Activated CD8-positive, alpha-beta memory T cell treated with anti-CD3 and anti-CD28 coated beads, Interleukin-2, amount 50 U/mL, for 48 hours (primary cell): ENCODE results near the gene NEK11.

Experiments
- DNase-seq: peaks from one replicate; pipeline ENCODE4 v3.0.0-alpha.2; 2020

The NEK11 gene

DNA sequence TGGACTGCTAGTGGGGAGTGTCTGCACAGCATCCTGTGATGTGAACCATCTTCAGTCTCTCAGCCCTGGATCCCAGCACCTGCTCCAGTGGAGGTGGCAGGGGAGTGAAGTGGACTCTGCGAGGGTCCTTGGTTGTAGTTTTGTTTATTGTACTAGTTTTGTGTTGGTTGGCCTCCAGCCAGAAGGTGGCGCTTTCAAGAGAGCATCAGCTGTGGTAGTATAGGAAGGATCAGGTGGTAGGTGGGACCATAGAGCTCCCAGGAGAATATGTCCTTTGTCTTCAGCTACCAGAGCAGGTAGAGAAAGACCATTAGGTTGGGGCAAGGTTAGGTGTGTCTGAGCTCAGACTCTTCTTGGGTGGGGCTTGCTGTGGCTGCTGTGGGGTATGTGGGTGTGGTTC, 20.9 kb downstream of the NEK11 start:
- DNase-seq: no peak

DNA sequence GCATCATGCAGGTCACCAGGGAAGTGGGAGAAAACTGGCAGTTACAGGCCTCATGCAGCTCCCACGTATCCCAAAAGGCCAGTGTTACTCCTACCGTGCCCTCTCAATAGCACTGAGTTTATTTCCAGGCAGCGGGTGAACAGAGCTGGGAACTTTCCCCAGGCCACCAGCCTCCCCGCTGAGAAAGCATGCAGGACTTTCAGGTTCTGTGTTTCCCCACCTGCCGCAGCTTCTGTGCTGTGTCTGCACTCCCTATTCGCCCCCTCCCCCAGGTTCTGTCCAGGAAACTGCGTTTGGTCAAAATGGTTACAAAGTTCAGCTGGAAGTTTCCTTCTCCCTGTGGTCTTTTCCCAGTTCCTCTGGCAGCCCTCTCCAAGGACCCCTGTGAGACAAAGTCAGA, 21.4 kb downstream of the NEK11 start:
- DNase-seq: no peak

DNA sequence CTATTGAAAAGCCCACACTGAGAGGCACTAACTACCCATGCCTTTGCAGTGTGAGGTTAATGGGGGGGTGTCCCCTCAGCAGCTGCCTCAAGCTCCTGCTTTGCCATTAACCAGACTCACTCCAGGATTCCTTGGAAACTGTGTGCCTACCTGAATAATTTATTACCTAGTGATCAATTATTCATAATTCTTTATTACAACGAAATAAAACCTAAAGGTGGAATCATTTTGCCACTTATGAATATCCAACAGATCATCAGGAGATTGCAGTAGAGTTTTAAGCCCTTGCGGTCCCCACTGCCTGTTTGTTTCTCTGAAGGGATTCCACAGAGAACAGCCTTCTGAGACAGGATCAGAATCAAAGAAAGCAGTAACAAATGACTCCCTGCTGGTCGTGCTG, 23.3 kb downstream of the NEK11 start:
- DNase-seq: no peak

DNA sequence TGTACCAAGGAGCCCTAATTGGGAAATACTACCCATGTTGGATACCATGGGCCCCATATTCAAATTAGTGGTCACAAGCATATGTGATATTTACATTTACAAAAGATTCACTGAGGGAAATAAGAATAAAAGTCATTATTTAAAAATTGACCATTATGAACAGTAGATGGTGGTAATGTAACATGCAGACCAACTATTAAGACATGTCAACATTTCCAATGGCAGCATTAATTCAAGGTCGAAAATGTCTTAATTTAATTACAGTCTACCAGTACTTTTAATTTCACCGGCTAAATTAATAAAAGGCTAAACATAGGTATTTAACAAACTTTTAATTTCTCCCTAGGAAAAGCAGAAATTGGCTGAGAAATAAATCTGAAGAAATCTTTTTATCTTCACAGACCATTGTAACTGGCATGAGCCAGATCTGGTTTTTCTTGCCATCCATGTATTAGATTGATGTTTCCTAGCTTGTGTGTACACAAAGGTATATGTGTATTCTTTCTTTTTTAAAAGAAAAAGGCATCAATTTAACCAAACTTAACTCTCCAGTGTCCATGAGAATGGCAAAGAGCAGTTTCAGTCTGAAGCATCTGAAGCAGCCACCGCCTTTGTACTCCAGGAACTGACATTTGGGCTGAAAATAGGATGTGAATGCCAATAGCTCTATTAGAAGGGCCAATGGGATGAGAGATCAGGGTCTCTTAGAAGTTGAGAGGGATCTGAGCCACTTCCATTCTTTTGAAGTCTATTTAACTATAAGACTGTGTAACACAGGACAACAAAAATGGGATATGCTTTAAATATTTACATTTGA, 26.6 kb downstream of the NEK11 start:
- no peak for DNase-seq

DNA sequence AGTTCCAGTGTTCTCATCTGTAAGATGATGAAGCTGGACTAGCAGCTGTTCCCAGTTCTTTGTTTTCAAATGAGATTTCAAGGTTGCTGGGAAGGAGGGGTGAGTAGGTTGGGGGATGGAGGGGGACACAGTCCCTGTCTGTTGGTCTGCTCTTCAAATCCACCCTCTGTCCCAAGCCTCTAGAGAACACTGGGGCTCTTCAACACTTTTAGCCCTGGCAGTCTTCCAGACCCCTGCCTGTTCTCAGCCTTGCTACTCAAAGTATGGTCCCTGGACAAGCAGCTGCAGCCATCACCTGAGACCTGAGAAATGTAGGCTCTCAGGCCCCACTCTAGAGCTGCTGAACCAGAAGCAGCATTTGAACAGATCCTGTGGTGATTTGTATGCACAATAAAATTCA, 41.3 kb downstream of the NEK11 start:
- DNase-seq: no peak

DNA sequence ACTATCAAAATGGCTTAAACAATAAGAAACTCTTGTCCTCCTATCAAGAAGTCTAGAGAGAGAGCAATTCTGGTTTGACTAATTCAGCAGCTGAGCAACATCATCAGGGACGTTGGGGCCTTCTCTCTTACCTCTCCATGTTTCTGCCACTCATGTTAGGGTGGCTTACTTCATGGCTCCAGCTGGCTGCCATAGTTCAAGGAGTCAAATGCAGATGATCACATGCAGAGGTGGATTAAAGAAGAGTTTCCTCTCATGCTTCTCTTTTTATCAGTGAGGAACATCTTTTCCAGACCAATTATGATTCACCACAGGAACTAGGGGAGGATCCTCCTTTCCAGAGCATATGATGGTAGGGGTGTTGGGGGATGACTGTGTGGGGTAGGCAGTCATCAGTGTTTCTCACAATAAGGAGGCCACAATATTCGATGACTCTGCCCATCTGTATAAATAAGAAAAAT, 45.5 kb downstream of the NEK11 start:
- DNase-seq: no peak

DNA sequence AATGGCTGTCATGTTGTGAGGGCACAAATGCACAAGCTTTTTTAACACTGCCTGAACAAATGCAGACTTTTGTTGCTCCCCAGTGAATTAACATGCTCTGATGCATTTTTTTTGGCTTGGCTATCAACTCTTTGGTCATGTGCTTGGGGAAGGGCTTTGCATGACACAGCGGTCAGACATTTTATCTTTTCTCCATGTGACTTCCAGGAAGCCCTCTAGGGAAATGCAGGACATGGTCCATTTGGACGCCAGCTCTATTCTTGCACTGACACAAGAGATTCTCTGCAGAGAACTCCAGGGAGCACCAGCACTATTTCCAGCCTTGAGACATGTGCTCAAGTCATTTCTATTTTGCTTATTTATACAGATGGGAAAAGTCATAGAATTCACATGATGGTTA, 46.2 kb downstream of the NEK11 start:
- no peak for DNase-seq

DNA sequence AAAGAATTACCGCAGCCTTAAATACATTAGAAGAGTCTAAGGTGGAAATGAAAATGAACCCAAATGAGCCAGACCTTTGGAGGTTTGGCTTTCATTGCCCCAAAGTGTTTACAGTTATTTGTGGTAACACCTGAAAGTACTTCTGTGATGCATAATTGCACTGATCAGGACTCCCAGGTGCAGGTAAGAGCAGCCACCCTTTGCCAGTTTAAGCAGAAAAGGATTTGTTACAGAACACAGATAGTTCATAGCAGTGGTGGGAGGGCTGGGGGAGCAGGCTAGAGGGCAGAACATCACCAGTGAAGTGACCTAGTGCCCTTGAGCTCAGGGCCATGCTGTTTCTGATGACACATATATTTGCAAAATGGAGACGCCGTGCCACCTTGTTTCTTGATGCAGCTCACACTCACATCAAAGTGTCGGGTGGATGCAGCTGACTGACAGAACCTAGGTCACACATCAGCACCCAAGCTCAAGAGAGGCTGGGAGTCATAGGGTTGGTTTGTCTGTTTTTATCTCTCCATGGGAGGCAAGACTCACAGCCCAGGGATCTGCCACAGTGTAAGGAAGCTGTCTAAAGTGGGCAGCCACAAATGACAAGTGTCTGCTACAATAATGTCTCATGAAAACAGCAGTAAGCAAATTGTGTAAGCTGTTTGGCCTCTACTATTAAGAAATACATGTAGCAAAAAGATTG, 49.1 kb downstream of the NEK11 start:
- DNase-seq: no peak

DNA sequence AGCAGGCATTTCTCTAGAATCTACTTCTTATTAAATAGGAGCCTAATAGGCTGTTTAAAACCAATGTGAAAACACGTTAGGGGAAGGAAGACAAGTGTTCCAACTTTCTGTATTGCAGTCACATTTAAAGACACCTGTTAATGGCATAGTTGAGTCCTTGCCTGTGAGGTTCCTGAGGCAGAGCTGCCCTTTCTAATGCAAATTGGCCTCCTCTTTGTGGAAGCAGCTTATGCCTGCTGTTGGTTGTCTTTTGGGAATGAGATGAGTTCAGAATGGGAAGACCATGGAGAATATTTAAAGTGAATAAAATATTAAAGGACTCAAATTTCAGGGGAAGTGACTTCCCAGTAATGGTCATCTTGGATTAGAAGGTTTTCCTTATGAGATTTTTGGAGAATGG, 51.2 kb downstream of the NEK11 start:
- DNase-seq: no peak

DNA sequence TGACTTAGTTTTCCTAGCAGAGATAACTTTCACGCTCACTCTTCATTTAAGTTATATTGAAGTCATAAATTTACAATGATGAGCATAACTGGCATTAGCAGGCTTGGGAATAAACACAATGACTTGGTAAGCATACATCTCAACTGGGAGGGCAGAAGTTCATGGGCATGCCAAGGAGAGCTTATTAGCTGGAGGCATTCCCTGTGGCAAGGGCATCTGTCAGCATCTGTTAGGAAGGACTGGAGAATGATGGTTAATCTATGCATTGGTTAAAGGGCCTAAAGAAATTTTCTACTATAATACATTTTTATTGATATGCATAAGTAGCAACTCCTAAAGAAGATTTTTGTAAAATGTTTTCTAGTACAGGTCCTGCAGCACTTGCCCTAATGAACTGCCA, 52.4 kb downstream of the NEK11 start:
- no peak for DNase-seq

DNA sequence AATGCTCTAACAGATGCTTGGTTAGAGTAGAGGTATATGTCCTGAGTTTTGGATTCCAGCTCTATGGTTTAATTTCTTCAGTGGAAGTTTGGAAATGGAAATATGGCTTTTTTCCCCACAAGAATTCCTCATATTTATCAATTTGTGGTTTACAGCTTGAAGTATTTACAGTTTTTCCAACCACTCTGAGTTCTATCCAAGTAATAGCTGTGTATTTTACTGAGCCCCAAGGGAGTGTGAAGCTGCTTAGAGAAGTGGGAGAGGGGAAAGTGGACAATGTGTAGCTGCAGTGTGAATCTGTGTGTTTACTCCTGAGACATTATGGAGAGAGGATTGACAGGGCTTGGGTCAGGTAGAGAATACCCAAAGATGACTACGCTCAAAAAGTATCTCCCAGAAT, 54.5 kb downstream of the NEK11 start:
- no peak for DNase-seq

DNA sequence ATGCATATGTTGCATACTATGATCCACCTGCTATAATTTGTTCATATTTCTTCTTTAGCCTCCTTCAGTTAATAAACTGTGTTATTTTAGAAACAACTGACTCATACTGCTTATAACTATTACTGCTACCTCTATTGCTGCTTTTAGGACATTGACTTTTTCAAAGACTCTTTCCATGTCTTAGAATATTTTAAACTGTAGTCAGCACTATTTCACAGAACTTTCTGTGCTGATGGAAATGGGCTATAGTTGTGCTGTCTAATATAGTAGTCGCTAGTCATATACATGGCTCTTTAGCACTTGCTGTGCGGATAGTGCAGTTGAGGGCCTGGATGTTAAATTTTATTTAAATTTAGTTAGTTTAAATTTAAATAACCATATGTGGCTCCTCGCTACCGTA, 55.6 kb downstream of the NEK11 start:
- DNase-seq: no peak

DNA sequence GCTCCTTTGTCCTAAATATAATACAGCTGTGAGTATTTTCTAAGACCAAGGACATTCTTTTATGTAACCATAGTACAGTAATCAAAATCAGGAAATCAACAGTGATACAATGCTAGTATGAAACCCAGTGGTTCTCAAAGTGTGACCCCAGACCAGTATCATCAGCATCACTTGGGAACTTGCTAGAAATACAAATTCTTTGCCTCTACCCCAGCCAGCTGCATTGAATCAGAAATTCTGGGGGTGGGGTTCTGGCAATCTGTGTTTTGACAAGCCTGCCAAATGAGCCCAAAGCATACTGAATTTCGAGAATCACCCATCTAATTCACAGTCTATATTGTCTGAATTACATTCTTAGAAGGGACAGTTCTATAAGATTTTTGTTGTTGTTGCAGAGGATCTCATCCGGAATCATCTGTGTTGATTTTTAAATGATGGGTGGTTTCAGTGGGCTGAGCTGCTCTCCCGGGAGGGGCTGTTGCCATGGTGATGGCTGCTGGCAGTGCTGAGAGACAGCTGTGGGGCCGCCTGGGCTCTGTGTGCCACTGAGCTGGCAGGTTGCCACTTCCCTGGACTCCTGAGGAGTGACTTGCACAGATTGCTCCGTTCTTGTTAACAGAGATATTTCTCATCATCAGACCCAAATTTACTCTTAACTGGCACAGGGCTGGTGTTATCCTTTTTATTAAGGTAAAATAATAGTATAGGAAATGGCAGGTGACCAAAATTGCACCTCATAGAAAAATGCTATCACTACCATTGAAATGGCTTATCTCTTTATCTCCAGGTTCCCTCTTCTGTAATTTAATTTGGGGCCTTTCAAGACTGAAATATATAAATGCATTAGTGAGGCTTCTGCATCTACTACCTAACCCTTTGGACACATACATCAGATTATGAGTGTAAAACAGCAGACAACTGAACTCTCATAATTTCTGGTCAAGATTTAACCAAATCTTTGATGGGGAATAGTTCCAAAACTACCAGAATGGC, 56.5 kb downstream of the NEK11 start:
- no peak for DNase-seq

DNA sequence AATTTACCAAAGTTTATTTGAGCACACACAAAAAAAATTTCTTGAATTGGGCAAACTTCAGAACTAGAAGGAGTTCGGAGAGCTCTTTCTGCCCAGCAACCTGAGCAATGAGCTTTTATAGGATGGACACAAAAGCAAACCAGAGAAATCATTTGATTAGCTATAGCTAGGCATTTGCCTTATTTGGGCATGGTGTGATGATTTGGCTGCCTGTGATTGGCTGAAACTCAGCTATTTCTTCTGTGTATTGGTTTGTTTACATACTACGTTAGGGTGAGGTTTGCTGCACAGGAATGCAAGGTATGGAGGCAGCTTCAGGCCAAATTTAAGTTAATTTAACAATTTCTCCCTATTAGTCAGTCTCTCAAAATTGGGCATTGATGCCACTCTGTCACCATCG, 65.1 kb downstream of the NEK11 start:
- no peak for DNase-seq

DNA sequence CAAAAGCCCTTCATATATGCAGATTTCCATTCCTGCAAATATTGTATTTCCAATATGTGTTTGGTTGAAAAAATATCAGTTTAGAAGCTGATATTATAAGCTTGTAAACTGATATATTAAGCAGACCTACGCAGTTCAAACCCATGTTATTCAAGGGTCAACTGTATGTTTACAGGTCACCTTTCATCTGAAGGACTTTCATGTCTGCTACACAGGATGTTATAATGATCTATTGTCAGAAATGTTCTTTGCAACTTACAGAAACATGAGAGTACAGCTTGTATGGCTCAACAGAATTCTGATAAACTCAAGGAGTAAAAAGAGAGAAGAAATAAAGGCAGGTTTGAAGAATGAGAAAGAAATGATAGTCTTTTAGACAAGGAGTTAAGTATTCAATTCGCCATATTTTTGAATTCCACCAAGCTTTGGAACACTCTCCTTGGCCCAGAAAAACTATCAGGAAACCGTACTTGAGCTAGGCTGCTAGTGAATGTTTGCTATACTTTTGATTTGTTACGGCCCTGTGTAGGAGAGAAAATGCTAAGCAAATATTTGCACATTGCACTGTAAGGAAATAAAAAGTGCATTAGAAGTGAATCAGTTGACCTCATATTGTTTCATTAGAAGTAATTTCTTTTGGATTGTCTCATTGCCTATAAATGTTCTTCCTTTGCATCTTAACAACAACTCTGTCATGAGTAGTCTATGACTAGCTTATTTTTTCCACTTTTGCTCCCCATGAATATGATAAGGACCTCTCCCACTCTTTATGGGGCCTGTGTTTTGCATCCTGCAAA, 81.2 kb downstream of the NEK11 start:
- no peak for DNase-seq

DNA sequence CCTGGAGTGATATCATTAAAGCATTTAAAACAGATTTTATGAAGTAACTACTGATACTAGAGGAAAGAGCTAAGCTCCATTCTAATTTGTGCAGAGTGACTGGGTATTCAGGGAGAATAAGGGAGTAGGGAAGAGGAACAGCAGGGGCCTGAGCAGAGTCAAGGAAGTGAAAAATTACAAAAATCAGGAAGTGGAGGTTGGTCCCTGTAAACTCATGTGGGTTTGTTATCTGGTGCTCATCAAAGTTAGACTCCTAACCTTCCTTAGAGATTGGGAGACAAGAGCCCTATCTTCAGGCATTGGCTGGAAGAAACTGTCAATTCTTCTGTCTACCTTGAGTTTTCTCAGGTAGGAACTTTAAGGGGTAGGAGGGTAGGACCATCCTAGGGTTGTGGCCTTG, 82.5 kb downstream of the NEK11 start:
- DNase-seq: no peak

DNA sequence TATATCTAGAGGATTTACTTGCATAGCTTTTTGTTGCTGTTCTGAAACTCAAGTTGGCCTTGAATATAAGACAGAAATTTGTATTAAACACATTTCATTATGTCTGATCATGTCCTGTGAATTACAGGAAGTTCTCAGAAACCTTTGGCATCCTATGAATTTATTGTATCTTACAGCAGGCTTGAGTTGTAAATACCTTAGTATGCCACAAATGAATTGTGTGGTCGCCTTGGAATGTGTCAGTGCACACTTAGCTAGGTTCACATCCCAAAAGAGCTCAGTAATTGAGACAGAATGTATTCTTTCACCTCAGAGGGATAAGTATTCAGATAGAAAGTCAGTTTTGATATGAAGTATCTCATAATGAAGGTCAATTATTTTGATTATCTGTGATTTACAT, 83.4 kb downstream of the NEK11 start:
- no peak for DNase-seq

DNA sequence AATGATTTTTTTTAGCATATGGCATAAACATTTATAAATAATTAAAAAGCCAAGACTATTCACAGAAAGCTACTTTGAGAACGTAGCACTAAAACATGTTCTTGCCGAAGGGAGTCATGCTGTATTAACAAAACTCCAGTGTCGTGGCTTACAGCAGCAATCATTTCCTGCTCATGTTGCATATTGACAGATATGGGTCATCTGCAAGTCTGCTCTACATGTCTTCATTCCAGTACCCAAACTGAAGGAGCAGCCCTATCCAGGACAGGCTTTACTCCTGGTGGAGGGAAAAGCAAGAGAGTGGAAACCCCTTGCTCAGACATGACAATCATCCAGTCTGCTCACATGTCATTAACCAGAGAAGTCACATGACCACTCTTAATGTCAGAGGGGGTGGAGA, 87.6 kb downstream of the NEK11 start:
- DNase-seq: no peak

DNA sequence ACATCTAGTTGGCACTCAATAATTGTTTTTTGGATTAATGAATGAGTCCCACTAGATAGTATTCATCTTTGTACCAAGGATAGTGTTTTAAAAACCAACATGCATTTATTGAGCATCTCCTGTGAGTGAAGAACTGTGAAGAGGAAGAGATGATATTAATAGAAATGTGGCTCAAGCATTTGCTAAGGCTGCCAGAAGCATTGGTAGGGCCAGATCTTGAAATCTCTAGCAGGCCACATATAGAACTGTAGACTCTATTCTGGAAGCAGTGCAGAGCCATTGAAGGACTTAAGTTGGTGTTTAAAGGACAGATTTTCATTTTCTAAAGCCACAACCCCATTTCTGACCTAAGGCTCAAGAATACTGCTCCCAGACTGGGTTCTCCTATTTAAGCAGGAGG, 99.0 kb downstream of the NEK11 start:
- DNase-seq: no peak

DNA sequence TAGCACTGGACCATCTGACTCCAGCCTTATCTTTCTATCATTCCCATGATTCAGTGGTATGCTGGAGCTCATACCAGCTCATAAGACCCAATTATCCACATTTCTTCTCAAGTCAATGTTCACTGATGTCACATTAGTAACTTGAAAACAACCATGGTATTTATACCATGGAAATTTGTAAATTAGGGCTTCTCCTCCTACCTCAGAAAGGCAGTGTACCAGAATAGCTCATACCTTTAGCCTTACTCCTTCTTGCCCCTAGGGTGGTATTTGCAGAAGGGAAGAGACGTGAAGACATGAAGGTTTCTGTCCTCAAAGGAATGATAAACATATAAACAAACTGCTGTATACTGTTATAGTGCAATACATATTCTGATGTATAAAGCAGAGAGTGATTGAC, 114.2 kb downstream of the NEK11 start:
- DNase-seq: no peak

DNA sequence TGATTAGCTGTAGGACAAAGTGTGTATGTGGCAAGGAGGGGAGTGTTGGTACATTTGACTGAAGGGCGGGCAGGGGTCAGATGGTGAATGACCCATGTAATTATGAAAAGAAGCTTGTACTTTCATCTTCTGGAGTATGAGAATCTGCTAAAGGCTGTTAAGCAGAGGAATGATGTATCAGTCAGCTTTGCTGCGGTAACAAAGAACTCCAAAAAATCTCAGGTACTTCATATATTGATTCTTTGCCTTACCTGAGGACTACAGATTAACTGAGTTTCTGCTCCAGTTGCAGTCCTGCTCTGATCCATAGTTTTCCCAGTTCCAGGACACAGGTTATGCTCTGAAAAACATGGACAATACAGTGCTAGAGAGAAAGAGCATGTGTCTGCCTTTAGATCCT, 115.1 kb downstream of the NEK11 start:
- DNase-seq: no peak

DNA sequence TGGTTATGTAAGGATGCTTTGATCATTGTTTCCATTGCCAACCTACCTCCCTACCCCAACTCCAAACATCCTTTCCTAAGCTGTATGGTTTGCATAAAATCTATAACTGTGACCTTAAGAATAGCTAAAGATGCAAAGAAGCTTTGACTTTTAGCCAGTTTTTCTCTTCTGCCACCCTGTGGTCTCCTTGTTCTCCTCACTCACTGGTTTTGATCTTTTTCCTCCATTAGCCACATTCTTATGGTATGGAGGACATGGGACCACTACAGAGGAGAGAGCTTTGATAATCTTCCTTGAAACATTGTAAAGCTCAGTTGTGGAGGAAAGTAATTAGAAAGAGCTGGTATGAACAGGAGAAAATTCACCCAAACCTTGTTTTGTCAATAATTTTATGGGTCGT, 115.9 kb downstream of the NEK11 start:
- DNase-seq: no peak

DNA sequence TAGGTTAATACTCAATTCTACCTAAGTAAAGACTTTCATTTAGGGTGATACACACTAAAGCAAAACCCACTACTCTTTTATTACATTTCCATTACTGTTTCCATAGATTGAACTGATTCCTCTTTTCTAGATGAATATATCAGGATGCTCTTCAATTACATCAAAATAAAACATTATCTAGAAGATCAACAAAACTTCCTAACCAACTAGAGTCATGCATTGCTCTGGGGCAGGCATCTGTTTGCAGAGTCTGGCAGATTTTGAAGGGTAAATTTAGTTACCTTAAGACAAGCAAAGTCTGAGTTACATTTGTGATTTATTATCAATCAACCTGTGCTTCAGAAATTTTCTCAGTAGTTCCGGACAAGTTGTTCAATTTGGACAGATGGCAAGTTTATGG, 117.1 kb downstream of the NEK11 start:
- DNase-seq: no peak
